CD8-positive, alpha-beta memory T cell (primary cell): ENCODE measurements around the gene HOXD12. TPM values are rescaled to one million over a fixed set of nuclear protein-coding genes. Genes with fewer than 3 reads are reported as not detected.

Experiments used
- CTCF ChIA-PET: fragments of 350-600 bp; sonication (Branson Sonifier 250); formaldehyde crosslinking; loops from one replicate; lab custom pipeline; 2021; ENCODE audit warnings: antibody characterized with exemption; lab: Charles Lee
- POLR2A ChIA-PET: fragments of 350-600 bp; sonication (Branson Sonifier 250); formaldehyde crosslinking; loops from one replicate; lab custom pipeline; 2021; ENCODE audit warnings: antibody characterized with exemption; lab: Charles Lee
- DNase-seq, 5 donors: peaks; one replicate each; pipeline versions ENCODE4 v3.0.0 to v3.0.0-alpha.2; 2020 to 2022; ENCODE audit warnings: mixed read lengths in 1 of 5
- H3K27ac ChIP-seq: one replicate; pipeline ENCODE4 v1.7.0; 2013; ENCODE audit warnings: low read depth, mild to moderate bottlenecking, low read length, moderate library complexity
- H3K27me3 ChIP-seq: 2 replicates; pipeline ENCODE4 v1.7.0; 2013; ENCODE audit warnings: low read length, mild to moderate bottlenecking; ENCODE audit not compliant: insufficient read depth, poor library complexity, severe bottlenecking
- H3K36me3 ChIP-seq: 2 replicates; pipeline ENCODE4 v1.7.0; 2013; ENCODE audit warnings: mild to moderate bottlenecking, low read length, moderate library complexity; ENCODE audit not compliant: insufficient read depth
- H3K4me1 ChIP-seq: 2 replicates; pipeline ENCODE4 v1.7.0; 2013; ENCODE audit warnings: mild to moderate bottlenecking, low read length, moderate library complexity; ENCODE audit not compliant: insufficient read depth
- H3K4me3 ChIP-seq: 2 replicates; pipeline ENCODE4 v1.7.0; 2013; ENCODE audit warnings: mild to moderate bottlenecking, low read length
- H3K9me3 ChIP-seq: 2 replicates; pipeline ENCODE4 v1.7.0; 2013; ENCODE audit warnings: mild to moderate bottlenecking, low read length
- H3K27ac Mint-ChIP-seq, 8 donors: one replicate each; pipeline ENCODE4 v1.8.0; 2020 to 2021; ENCODE audit warnings: mixed read lengths in 8 of 8, mild to moderate bottlenecking in 6 of 8, inconsistent platforms in 3 of 8, moderate library complexity in 3 of 8
- H3K27me3 Mint-ChIP-seq, 2 donors: one replicate each; pipeline ENCODE4 v1.8.0; 2020 to 2021; ENCODE audit warnings: mixed read lengths in 2 of 2, mild to moderate bottlenecking in 1 of 2, moderate library complexity in 1 of 2
- H3K36me3 Mint-ChIP-seq, 3 donors: one replicate each; pipeline ENCODE4 v1.8.0; 2020 to 2021; ENCODE audit warnings: mixed read lengths in 3 of 3, inconsistent platforms in 1 of 3, mild to moderate bottlenecking in 1 of 3
- H3K4me1 Mint-ChIP-seq, 3 donors: one replicate each; pipeline ENCODE4 v1.8.0; 2020 to 2021; ENCODE audit warnings: mixed read lengths in 3 of 3, inconsistent platforms in 1 of 3, mild to moderate bottlenecking in 1 of 3
- H3K4me3 Mint-ChIP-seq, 7 donors: one replicate each; pipeline ENCODE4 v1.8.0; 2020 to 2021; ENCODE audit warnings: mixed read lengths in 7 of 7, mild to moderate bottlenecking in 6 of 7, moderate library complexity in 4 of 7, inconsistent platforms in 2 of 7
- H3K9me3 Mint-ChIP-seq, 5 donors: one replicate each; pipeline ENCODE4 v1.8.0; 2020 to 2022; ENCODE audit warnings: mixed read lengths in 5 of 5, mild to moderate bottlenecking in 3 of 5, moderate library complexity in 2 of 5, inconsistent platforms in 1 of 5
- polyA plus RNA-seq: library from polyadenylated mRNA; unstranded; fragments of 300-500 nt; fragmentation: Illumina TruSeq; gene quantifications from one replicate; pipeline ENCODE4 v1.2.3, GENCODE V29; 2021
- total RNA-seq, 2 experiments: library from RNA; stranded (reverse); gene quantifications; one replicate each; pipeline ENCODE4 v1.2.3, GENCODE V29; 2021

Gene HOXD12
- total and polyA plus RNA-seq, 3 experiments from 2014 or later: not detected

- Mint-ChIP-seq H3K4me1 (peaks cover 4 to 7% (median 5%) of the 10 kb centered on the region in 3 donors), H3K36me3 (peaks cover 0 to 3% (median 0%) of the 10 kb centered on the region in 3 donors), H3K27ac (peak overlapping the region in 2 of 8 donors; percentile 74 to 77), H3K27me3 (peaks cover 86 to 88% of the 10 kb centered on the region in 2 donors), H3K4me3 (peak overlapping the region in 2 of 7 donors; percentile 17 to 51), H3K9me3 (peaks cover 0 to 17% (median 8%) of the 10 kb centered on the region in 5 donors)
- Histone ChIP-seq H3K27me3 (peaks cover 95% of the 10 kb centered on the region), H3K36me3 (no peaks in the 10 kb centered on the region), H3K4me1 (no peaks in the 10 kb centered on the region), H3K9me3 (no peaks in the 10 kb centered on the region), H3K4me3 (no peak overlapping the region), H3K27ac (no peak overlapping the region)
- CTCF ChIA-PET: no interaction called here
- POLR2A ChIA-PET: no interaction called here
- DNase-seq: no peak
Measured at GRCh38 chr2:176117823-176118371, 18.3 kb downstream of the HOXD12 start.

- POLR2A ChIA-PET: no interaction called here
- no peak for DNase-seq
- Histone ChIP-seq H3K4me3 (no peak overlapping the region), H3K27me3 (peaks cover 93% of the 10 kb centered on the region), H3K4me1 (no peaks in the 10 kb centered on the region), H3K36me3 (no peaks in the 10 kb centered on the region), H3K27ac (no peak overlapping the region), H3K9me3 (no peaks in the 10 kb centered on the region)
- Mint-ChIP-seq H3K4me3 (peak overlapping the region in 4 of 7 donors; percentile 3 to 58 (median 24)), H3K27me3 (peaks cover 81 to 84% of the 10 kb centered on the region in 2 donors), H3K9me3 (peaks cover 0 to 18% (median 2%) of the 10 kb centered on the region in 5 donors), H3K36me3 (peaks cover 0 to 3% (median 0%) of the 10 kb centered on the region in 3 donors), H3K27ac (peak overlapping the region in 2 of 8 donors; percentile 21 to 77), H3K4me1 (peaks cover 7 to 12% (median 11%) of the 10 kb centered on the region in 3 donors)
- CTCF ChIA-PET: no interaction called here
Measured at GRCh38 chr2:176118601-176119339, 19.2 kb downstream of the HOXD12 start.

- Mint-ChIP-seq H3K4me1 (peaks cover 9 to 17% (median 14%) of the 10 kb centered on the region in 3 donors), H3K27me3 (peaks cover 82 to 86% of the 10 kb centered on the region in 2 donors), H3K36me3 (peaks cover 0 to 3% (median 0%) of the 10 kb centered on the region in 3 donors), H3K4me3 (peak overlapping the region in 2 of 7 donors; percentile 6 to 51), H3K9me3 (peaks cover 0 to 20% (median 2%) of the 10 kb centered on the region in 5 donors), H3K27ac (peak overlapping the region in 3 of 8 donors; percentile 2 to 66 (median 3))
- no peak for DNase-seq
- POLR2A ChIA-PET: no interaction called here
- Histone ChIP-seq H3K27me3 (peaks cover 93% of the 10 kb centered on the region), H3K36me3 (no peaks in the 10 kb centered on the region), H3K27ac (no peak overlapping the region), H3K4me3 (no peak overlapping the region), H3K4me1 (no peaks in the 10 kb centered on the region), H3K9me3 (no peaks in the 10 kb centered on the region)
- CTCF ChIA-PET: interaction anchor here (0.6 to 1.6 kb wide), 7 partner anchors 18 to 1028 kb away, joined by 3 to 8 read pairs (median 3); partner anchors contain the start of gene HOXD4
Measured at GRCh38 chr2:176120364-176121189, 21.0 kb downstream of the HOXD12 start.

- ChIA-PET CTCF (interaction anchor here (0.6 to 1.6 kb wide), 7 partner anchors 19 to 1027 kb away, joined by 3 to 8 read pairs (median 3); partner anchors contain the start of gene HOXD4), POLR2A (no interaction called here)
- Histone ChIP-seq H3K9me3 (no peaks in the 10 kb centered on the region), H3K27me3 (peaks cover 93% of the 10 kb centered on the region), H3K36me3 (no peaks in the 10 kb centered on the region), H3K4me3 (no peak overlapping the region), H3K4me1 (no peaks in the 10 kb centered on the region), H3K27ac (no peak overlapping the region)
- no peak for DNase-seq
- Mint-ChIP-seq H3K9me3 (peaks cover 0 to 20% (median 2%) of the 10 kb centered on the region in 5 donors), H3K27me3 (peaks cover 83 to 87% of the 10 kb centered on the region in 2 donors), H3K36me3 (peaks cover 0 to 3% (median 0%) of the 10 kb centered on the region in 3 donors), H3K27ac (peak overlapping the region in 2 of 8 donors; percentile 2 to 57), H3K4me3 (peak overlapping the region in 3 of 7 donors; percentile 6 to 51 (median 12)), H3K4me1 (peaks cover 9 to 17% (median 14%) of the 10 kb centered on the region in 3 donors)
Measured at GRCh38 chr2:176121190-176122051, 21.8 kb downstream of the HOXD12 start.

GRCh38 chr2:176122052-176122682 lies 22.6 kb downstream of the HOXD12 start:
- no peaks in the 10 kb centered on the region for H3K4me1 ChIP-seq
- Mint-ChIP-seq H3K36me3 (peaks cover 0 to 3% (median 0%) of the 10 kb centered on the region in 3 donors), H3K4me1 (peaks cover 12 to 21% (median 14%) of the 10 kb centered on the region in 3 donors), H3K4me3 (peak overlapping the region in 6 of 7 donors; percentile 51 to 87 (median 69)), H3K9me3 (peaks cover 0 to 23% (median 2%) of the 10 kb centered on the region in 5 donors), H3K27me3 (peaks cover 83 to 87% of the 10 kb centered on the region in 2 donors), H3K27ac (no peak overlapping the region)
- POLR2A ChIA-PET: no interaction called here
- no peaks in the 10 kb centered on the region for H3K36me3 ChIP-seq
- CTCF ChIA-PET: interaction anchor here (0.7 to 1.4 kb wide), 2 partner anchors 10 to 25 kb away, joined by 3 to 5 read pairs; no protein-coding TSS in a partner anchor
- no peak for DNase-seq
- no peak overlapping the region for H3K27ac ChIP-seq
- H3K27me3 ChIP-seq: peaks cover 92% of the 10 kb centered on the region
- no peak overlapping the region for H3K4me3 ChIP-seq
- no peaks in the 10 kb centered on the region for H3K9me3 ChIP-seq

- ChIA-PET CTCF (interaction anchor here (0.7 kb wide), 1 partner anchor 9 kb away, joined by 3 read pairs; no protein-coding TSS in a partner anchor), POLR2A (no interaction called here)
- Mint-ChIP-seq H3K36me3 (peaks cover 0 to 3% (median 0%) of the 10 kb centered on the region in 3 donors), H3K4me1 (peaks cover 12 to 26% (median 16%) of the 10 kb centered on the region in 3 donors), H3K27ac (peak within 1 kb of the TSS in 2 of 8 donors; percentile 63 to 87), H3K27me3 (peaks cover 84 to 88% of the 10 kb centered on the region in 2 donors), H3K4me3 (peak within 1 kb of the TSS in 6 of 7 donors; percentile 53 to 87 (median 69)), H3K9me3 (peaks cover 0 to 22% (median 2%) of the 10 kb centered on the region in 5 donors)
- Histone ChIP-seq H3K27ac (no peak within 1 kb of the TSS), H3K4me3 (no peak within 1 kb of the TSS), H3K9me3 (no peaks in the 10 kb centered on the region), H3K4me1 (no peaks in the 10 kb centered on the region), H3K36me3 (no peaks in the 10 kb centered on the region), H3K27me3 (peaks cover 91% of the 10 kb centered on the region)
- DNase-seq: peak in 1 of 5 donors; percentile 34
Measured at GRCh38 chr2:176122683-176123410, 23.3 kb downstream of the HOXD12 start, which contains the start of gene HOXD9. HOXD9 (plus strand) TSS chr2:176122719; CDS start chr2:176122769, 50 bp downstream.
